ENCODE results near the gene PTPRK.

Gene PTPRK

GRCh38 chr6:128161839-128162238, 358.6 kb downstream of the PTPRK start:
- Mint-ChIP-seq H3K27ac (no peak overlapping the region), H3K4me1 (peaks cover 5% of the 10 kb centered on the region), H3K36me3 (ENCODE audit: low read depth) (no peaks in the 10 kb centered on the region), H3K4me3 (no peak overlapping the region), H3K27me3 (ENCODE audit: low read depth) (no peaks in the 10 kb centered on the region), H3K9me3 (no peaks in the 10 kb centered on the region)
- no peak for TF ChIP-seq CTCF (IDR thresholded peaks at IDR 0.05; ENCODE audit: unreplicated experiment in 3 of 3)

- TF ChIP-seq CTCF (IDR thresholded peaks at IDR 0.05; ENCODE audit: unreplicated experiment in 3 of 3): no peak
- H3K4me3 Mint-ChIP-seq: no peak overlapping the region
- no peaks in the 10 kb centered on the region for H3K27me3 Mint-ChIP-seq (ENCODE audit: low read depth)
- peaks cover 5% of the 10 kb centered on the region for H3K4me1 Mint-ChIP-seq
- H3K27ac Mint-ChIP-seq: no peak overlapping the region
- H3K9me3 Mint-ChIP-seq: no peaks in the 10 kb centered on the region
- H3K36me3 Mint-ChIP-seq (ENCODE audit: low read depth): no peaks in the 10 kb centered on the region
Measured at GRCh38 chr6:128161263-128161662, 359.1 kb downstream of the PTPRK start.

GRCh38 chr6:128158496-128158895, 361.9 kb downstream of the PTPRK start:
- Mint-ChIP-seq H3K27me3 (ENCODE audit: low read depth) (no peaks in the 10 kb centered on the region), H3K4me3 (no peak overlapping the region), H3K36me3 (ENCODE audit: low read depth) (no peaks in the 10 kb centered on the region), H3K4me1 (no peaks in the 10 kb centered on the region), H3K27ac (no peak overlapping the region), H3K9me3 (no peaks in the 10 kb centered on the region)
- TF ChIP-seq CTCF (IDR thresholded peaks at IDR 0.05; ENCODE audit: unreplicated experiment in 3 of 3): no peak

- H3K9me3 Mint-ChIP-seq: no peaks in the 10 kb centered on the region
- no peak for TF ChIP-seq CTCF (IDR thresholded peaks at IDR 0.05; ENCODE audit: unreplicated experiment in 3 of 3)
Measured at GRCh38 chr6:128156321-128157111, 363.9 kb downstream of the PTPRK start.

GRCh38 chr6:128155826-128156225, 364.6 kb downstream of the PTPRK start:
- no peaks in the 10 kb centered on the region for H3K27me3 Mint-ChIP-seq (ENCODE audit: low read depth)
- no peaks in the 10 kb centered on the region for H3K9me3 Mint-ChIP-seq
- no peaks in the 10 kb centered on the region for H3K4me1 Mint-ChIP-seq
- no peak overlapping the region for H3K4me3 Mint-ChIP-seq
- no peak overlapping the region for H3K27ac Mint-ChIP-seq
- H3K36me3 Mint-ChIP-seq (ENCODE audit: low read depth): no peaks in the 10 kb centered on the region
- no peak for TF ChIP-seq CTCF (IDR thresholded peaks at IDR 0.05; ENCODE audit: unreplicated experiment in 3 of 3)

More at GRCh38 chr6:128156321-128157111, 363.9 kb downstream of the PTPRK start:
- Mint-ChIP-seq H3K36me3 (ENCODE audit: low read depth) (no peaks in the 10 kb centered on the region), H3K4me3 (no peak overlapping the region), H3K27ac (no peak overlapping the region), H3K27me3 (ENCODE audit: low read depth) (no peaks in the 10 kb centered on the region), H3K4me1 (no peaks in the 10 kb centered on the region)

GRCh38 chr6:128152551-128152950, 367.8 kb downstream of the PTPRK start:
- H3K27ac Mint-ChIP-seq: no peak overlapping the region
- H3K9me3 Mint-ChIP-seq: no peaks in the 10 kb centered on the region
- H3K27me3 Mint-ChIP-seq (ENCODE audit: low read depth): no peaks in the 10 kb centered on the region
- H3K4me1 Mint-ChIP-seq: peaks cover 8% of the 10 kb centered on the region
- H3K4me3 Mint-ChIP-seq: no peak overlapping the region
- no peak for TF ChIP-seq CTCF (IDR thresholded peaks at IDR 0.05; ENCODE audit: unreplicated experiment in 3 of 3)
- H3K36me3 Mint-ChIP-seq (ENCODE audit: low read depth): no peaks in the 10 kb centered on the region

All from nephron (organoid).